HG03025 (cell line): ENCODE measurements around the gene PRDM16.
"Not testable (repeated sequence)": the region's sequence is repeated elsewhere in the genome, so short reads cannot be mapped to it uniquely, and the experiment has no call there.

Source experiments
- ATAC-seq: cut with Tn5 transposase; IDR thresholded peaks from one replicate; pipeline ENCODE4 v1.9.1; 2021; ENCODE audit warnings: mild to moderate bottlenecking, moderate library complexity; ENCODE audit not compliant: unreplicated experiment, low FRiP score

Gene PRDM16

DNA sequence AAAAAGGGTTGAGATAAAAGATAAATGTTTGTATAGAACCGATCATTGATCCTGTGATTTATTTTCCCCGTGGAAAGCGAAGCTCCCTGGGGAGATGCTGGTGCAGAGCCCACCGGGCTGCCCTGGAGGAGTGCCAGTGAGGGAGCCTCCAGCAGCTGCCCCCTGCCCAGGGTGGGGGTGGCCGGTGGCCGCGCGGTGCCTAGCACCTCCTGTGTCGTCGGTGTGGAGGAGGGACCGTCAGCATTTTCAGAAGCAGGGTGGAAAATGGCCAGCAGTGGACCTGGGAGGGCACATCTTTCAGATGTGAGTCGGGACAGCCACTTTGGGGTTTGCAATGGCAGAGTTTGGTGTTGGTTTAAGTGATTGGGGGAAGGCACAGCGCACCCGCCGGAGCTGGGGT lies 164.0 kb downstream of the PRDM16 start:
- ATAC-seq = no peak

DNA sequence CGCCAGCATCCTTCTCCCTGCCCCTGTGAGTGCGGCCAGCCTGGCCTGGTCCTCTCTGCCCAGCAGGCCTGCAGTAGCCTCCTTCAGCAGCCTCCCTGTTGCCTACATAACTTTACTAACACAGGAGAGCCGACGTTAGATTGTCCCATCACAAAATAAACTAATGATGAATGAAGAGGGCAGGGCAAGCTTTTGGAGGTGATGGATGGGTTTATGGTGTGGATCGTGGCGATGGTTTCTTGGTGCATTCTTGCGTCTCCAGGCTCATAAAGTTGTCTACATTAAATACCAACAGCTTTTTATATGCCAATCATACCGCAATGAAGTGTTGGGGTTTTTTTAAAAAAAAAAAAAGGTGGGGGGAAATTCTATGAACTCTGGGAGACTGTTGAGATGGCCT lies 164.5 kb downstream of the PRDM16 start:
- ATAC-seq = no peak

DNA sequence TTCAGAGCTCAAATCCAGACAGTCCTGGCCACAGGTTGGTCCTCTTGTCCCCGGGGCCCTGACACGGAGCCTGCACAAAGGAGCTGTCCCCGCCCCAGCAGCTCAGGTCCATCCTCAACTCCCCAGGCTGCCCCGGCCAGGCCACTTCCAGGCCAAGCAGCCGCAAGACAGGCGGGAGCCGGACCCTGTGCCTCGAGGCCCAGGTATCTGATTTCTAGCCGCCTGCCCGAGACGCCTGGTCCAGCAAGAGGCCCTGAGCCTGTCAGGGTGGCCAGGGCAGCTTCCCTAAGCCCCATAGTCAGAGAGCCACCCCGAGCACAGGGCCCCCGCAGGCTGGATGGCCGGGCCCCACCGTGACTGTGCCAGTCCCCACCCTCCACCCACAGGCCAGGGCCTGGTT lies 165.3 kb downstream of the PRDM16 start:
- no peak for ATAC-seq

DNA sequence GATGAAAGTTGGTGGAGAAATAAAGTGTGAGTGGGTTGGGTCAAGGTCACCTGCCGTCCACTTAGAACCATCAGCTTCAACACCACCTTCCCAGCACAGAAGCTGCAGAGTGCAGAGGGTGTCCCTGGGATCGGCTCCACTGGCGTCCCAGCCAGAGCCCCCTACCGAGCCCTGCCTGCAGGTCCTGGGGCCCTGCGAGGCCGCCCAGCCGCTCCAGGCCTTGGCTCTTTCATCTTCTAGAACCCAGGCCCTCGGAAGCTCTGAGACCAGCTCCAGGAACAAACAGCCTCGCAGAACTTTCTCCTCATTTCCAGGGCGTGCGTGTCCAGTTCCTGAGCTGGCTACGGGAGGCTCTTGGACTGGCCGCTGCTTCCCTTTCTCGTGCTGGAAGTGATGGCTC lies 166.0 kb downstream of the PRDM16 start:
- ATAC-seq = no peak

DNA sequence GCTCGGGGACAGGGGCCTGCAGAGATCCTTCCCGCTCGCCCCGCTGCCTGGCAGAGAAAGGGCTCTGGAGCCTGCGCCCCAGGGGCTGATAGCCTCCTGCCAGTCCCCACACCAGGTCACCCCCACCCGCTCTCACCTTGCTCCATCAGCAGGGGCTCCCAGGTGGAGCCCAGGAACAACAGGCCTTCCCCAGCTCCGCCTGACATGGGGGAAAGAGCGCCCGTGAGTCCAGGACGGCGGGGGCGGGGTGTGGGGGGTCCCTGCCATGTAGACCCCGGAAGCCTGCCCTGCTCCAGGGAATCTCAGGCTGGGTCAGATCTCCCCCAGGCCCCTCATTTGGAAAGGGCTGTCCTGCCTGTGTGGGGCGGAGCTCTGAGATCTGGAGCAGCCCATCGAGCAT lies 166.5 kb downstream of the PRDM16 start:
- ATAC-seq = no peak

DNA sequence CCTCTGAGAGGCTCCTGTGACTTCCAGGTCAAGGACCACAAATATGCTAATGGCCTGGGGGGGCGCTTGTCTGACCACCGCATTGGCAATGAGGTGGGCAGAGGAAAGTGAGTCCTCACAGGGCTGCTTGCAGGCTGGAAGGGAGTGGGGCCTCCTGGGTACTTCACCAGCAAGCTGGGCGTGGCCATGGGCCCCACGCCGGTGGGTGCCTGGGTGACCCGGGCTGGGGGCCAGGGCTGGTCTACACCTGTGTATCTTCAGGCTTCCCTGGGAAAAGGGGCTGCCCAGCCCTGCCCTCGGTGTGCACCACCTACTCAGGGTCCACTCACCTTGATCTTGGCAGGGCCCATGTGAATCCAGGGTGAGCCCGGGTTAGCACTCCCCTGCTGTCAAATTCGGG lies 167.4 kb downstream of the PRDM16 start:
- no peak for ATAC-seq

DNA sequence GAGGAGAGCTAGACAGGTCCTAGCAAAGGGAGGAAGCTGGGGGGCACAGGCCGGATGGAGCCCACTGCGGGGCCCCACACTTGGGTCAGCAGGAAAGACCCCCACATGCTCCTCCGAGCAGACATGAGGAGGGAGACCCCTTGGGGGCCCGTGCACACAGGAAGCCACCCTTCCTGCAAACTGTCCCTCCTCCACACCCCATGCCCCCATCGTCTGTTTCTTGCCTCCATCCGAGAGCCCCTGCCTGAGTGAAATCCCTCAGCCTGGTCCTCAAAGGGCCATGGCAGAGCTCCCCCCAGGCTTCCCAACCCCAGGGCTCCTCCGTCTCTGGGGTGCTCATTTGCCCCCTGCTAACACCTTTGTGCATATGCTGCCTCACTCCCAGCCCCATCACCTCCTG lies 168.0 kb downstream of the PRDM16 start:
- ATAC-seq = no peak

DNA sequence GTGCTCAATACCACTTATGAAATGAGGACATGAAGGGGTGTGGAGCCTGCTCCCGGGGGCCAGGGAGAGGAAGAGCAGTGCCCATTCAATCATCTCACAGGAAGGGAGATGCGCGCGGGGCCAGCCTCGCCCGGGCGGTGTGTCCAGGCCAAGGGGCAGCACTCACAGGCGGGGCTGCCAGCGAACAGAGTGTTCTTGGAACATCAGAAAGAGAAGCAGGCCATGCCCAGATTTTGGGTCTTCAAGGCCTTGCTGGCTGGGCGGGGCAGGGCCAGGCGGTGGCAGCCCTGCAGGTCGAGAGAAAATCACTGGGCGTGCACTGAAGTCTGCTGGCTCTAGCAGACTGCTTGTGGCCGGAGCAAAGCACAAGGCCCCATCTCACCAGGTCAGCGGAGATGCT lies 168.6 kb downstream of the PRDM16 start:
- ATAC-seq = no peak

DNA sequence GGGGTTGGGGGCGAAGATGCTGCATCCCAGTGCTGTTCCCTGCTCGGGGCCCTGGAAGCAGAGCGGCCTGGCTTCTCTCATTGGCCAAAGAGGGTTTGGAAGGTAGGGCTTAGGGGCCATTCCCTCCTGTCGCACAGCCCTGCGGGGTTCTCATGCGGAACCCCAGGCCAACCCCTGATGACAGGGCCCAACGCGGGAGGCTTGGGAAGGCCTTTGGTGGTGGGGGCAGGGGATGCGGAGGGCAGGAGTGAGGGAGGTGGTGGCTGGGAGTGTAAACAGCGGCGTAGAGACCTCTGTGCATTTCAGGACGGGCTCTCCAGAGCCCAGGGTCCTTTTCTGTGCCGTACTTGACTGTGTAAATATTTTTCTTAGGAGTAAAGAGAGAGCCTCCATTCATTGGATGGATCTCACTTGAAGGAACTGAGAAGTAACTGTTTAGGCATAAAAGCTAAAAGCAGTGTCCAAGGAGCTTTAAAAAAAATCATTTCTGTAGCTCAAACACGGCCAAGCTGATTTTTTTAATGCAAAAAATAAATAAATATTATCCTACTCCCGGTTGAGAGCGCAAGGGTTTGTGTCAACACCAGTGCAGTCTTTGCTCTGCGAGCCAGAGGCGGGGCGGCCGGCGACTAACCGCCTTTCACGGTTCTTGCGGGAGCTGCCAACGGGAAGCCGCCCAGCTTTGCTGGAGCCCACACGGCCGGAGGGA lies 169.1 kb downstream of the PRDM16 start:
- no peak for ATAC-seq

DNA sequence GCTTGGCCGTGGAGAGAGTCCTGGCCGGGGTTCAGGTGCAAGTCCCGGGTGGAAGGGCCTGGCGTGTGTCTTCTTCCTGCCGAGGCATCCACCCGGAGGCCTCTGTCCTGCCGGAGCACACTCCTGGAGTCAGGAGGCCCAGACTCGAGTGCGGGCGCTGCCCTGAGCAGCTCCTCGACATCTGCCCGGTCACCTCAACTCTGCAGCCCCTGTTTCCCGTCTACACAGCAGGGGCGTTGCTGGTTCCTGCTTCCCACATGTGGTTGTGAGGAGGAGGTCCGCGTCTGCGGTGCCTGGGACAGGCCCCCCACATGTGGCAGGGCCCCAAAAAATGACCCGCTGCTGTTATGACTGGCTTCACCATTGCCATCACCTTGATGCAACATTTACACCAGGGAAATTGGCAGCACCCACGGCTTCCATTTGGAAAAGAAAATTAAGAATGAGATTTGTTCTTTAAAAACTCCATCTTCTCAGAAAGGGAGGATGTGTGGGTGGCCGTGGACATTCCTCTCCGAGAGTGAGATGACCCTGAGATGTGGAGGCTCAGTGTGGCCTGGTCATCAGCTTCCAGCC lies 169.8 kb downstream of the PRDM16 start:
- ATAC-seq = no peak

DNA sequence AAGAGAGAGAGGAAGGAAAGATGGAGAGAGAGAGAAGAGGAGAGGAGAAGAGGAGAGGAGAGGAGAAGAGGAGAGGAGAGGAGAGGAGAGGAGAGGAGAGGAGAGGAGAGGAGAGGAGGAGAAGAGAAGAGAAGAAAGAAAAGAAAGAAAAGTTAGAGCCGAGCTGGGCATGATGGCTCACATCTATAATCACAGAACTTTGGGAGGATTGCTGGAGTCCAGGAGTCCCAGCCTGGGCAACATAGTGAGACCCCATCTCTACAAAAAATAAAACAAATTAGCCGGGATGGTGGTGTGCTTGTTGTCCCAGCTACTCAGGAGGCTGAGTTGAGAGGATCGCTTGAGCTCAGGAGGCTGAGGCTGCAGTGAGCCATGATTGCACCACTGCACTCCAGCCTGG lies 171.0 kb downstream of the PRDM16 start:
- not testable (repeated sequence) for ATAC-seq

DNA sequence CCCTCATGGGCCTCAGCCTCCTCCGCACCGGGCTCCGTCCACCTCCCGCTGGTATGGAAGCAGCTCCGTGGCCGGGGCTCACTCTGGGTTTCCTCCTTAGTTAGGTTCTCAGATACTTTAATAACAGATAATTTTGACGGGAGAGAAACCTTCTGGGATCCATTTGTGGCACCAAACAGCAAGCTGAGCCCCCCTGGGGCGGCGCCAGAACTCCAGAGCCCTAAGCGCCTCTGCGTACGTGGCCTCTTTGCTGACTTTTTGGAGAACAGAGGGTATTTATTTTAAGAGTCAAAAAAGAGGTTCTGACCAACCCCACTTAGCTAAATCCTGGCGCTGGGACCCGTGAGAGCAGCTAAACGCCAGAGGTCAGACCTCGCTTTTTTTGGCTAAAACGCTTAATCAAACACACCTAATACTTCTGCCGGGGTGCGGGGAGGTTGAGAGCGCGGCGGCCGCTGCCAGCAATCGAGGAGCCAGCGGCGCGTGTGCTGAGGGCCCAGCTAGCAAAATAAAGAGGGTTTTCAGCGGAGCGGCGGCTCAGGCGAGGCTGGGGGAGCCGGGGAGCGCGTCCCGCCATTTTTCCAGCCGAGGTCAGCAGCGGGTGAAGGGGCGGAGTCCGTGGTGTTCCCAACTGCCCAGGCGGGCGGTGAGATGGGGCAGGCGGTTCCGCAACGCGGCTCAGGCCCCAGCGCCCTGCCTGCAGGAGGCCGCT lies 171.7 kb downstream of the PRDM16 start:
- no peak for ATAC-seq

DNA sequence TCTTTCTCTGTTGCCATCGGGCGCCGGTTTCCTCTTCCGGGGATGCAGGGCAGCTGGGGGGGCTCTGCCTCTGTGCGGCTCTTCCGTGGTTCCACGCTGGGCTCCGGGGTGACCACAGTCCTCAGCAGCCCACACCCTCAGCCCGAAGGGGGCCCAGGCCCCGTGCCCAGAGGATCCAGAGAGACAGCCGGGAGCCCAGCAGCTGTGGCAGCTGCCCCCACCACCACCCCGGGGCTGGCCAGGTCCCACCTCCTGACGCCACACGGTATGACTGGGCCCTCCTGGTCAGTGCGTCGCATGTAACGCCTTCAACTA lies 172.2 kb downstream of the PRDM16 start:
- no peak for ATAC-seq

DNA sequence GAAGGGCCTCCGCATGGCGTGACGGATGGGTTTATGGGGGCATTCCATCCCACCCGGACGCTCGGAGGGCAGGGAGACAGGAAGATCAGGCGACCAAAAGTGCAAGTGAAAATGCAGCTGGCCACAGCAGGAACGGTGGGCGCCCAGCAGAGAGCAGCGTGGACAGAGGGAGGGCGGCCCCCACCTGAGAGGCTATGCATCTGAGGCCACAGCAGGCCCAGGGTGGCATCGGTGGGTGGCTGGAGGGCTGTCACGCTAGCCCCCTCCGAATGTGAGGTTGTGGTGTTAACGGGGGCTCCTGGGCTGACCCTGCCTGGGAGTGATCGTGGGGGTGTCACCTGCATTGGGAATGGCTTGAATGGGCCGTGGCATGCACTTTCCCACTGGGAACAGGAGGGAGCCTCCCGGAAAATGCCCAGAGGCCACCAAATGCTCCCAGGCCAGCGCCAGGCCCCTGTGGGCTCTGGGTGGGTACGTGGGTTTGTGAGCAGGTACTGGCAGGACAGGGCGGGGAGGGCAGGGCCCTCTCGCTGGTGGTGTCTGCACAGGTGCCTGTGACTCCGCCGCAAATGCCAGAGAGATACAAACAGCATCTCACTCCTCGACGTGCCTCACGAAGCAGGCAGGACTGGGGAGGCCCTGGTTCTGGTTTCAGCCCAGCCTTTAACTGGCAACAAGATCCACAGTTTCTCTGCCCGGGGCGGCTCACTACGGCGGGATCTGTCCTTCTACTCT lies 172.8 kb downstream of the PRDM16 start:
- no peak for ATAC-seq

DNA sequence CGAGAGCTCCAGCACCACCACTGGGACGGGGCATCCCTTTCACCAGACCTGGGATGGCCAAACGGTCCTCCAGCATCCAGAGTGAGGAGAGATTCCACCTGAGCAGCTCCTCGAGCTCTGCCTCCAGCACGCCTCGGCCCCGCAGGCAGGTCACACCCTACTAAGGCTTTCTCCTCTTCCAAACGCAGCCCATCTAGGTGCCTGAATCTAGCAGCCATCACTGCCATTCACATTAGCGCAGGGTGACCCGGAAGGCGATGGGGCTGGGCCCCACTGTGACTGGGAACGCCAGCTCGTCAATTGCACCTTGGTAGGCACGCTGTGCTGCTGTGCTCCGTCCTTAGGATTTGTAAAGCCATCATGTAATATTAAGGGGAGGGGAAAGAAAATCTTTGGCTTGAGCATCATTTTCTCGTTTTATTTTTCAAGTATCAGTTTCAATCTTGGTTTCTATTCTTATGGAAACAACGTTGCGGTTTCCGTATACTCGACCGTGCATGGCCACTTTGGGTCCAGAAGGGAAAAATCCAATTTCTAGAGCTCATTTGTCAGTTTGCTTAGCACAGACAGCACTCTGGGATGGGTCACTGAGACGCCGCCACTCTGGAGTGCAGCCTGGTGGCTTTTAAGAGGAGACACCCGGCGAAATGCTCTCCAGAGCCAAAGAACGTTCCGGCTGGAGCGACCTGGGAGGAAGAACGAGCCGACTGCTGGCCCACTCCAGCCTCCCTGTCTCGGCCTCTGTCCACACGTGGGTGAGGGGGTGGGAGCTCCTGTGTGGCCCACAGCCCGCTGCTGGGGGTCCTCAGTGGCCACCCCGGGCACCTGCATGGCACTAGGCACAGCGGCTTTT lies 173.6 kb downstream of the PRDM16 start:
- no peak for ATAC-seq

DNA sequence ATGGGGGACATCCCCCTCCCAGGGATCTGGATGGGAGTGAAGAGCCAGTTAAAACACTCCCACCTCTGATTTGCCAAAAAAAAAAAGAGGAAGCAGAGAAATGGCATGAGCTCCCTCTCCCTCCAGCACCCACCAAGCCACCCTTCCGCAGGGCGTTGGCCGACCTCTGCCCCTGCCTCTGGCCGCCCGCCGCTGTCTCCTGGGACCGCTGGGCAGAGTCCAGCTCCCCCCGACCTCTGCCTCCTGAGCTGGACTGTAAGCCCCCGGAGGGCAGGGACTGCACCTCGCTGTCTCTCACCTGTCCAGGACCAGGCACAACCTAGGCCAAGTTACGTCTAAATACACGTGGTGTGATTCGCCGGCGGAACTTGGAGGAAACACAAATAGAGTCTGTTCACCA lies 174.3 kb downstream of the PRDM16 start:
- ATAC-seq = no peak

DNA sequence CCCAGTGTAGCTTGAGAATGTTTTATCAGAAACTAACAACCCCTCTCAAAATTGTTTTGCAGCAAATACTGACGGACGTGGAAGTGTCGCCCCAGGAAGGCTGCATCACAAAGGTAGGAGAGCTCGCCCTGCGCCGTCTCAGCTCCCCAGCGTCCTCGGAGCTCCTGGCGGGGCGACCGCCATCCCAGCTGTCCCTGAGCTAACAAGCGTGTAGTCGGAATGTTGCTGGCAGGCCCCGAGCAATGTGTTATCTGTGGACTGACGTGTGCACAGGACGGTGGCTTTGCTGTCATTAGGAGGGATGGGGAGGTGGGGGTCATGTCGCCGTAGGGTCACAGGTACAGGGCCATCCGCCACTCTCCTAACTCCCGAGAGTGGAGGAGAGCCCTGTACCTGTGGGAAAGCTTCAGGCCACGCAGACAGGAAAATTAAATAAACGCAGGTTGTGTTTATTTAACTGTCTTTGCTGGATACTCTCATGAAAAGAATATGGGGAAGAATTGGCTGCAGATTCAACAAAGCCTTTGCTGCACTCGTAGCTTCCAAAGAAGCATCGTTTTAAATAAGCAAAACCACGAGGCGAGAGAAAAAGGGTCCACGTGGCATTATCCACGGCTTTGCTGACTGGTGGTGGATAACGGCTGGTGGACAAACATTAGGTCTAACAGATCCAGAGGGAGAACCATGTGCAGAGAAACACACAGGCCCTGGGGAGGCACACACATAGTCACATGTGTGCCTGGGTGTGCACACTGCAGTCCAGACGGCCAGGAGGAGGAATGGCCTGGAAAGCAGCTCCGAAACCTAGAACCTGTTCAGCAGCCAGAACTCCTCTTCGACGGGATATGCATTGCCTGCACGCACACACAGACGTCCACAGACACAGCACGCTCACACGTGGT lies 175.3 kb downstream of the PRDM16 start:
- ATAC-seq = no peak

DNA sequence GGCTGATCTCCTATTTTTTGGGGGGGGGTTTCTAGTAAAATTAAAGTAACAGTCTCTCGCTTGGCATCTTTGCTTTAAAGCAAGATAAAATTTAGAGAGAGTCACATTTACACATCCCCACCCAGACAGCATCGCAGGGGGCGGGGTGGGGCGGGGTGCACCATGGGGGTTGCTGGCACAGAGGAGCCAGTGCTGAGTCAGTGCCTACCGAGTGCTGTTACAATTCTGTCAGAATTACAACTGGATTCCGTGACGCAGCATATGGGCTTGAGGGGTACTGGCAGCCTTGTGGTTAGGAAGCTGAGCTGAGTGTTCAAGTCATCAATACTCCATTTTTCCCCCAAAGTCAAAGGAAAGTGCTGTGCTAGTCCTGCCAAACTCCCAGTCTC lies 175.9 kb downstream of the PRDM16 start:
- ATAC-seq = no peak

DNA sequence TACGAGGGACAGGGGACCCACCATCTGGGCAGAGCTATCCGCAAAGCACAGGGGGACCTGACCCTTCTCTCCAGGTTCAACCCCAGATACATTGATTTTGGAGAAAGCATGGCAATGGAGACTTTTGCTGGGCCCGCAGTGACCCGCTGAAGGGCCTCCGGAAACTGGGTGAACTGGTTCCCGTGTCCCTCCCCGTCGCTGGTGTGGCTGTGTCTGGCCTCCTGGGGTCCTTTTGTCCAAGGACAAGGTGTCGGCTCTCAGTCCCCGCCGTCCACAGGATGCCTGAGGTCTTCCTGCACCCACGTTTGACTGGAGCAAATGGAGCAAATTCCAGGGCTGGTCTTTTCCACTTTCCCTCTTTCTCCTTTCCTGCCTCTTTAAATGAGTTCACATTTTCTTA lies 176.3 kb downstream of the PRDM16 start:
- no peak for ATAC-seq

DNA sequence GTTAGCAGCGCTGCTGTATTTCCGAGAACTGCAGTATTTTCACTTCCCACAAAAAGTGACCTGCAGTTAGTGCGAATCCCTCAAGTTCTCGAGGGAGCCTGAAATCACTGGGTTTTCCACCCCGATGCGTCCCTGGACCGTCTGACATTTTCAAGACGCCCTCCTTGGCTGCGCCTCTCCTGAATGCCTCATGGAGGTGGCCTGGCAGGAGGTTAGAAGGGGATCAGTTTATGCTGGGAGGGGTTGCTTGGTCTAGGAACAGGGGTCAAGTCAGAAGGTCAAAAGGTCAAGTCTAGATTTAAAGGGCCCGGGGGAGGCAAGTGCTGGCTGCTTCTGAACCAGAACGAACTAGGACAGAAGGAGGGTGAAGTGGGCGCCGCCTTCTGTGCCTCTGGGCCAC lies 176.8 kb downstream of the PRDM16 start:
- ATAC-seq = no peak
